Endothelial cell (in vitro differentiated cells): Measurements from ENCODE around the gene NLGN2. TPM values are rescaled to one million over a fixed set of nuclear protein-coding genes. Genes with fewer than 3 reads are reported as not detected.

Experiments
- DNase-seq: peaks from one replicate; pipeline ENCODE4 v3.0.0; 2021; ENCODE audit warnings: low spot score
- H3K27ac Mint-ChIP-seq: one replicate; pipeline ENCODE4 v1.8.0; 2021; ENCODE audit warnings: mixed read lengths, inconsistent platforms; ENCODE audit not compliant: unreplicated experiment
- H3K27me3 Mint-ChIP-seq: one replicate; pipeline ENCODE4 v1.8.0; 2021; ENCODE audit warnings: mild to moderate bottlenecking, moderate library complexity, mixed read lengths, inconsistent platforms; ENCODE audit not compliant: unreplicated experiment
- H3K36me3 Mint-ChIP-seq: one replicate; pipeline ENCODE4 v1.8.0; 2021; ENCODE audit warnings: mild to moderate bottlenecking, low read depth, mixed read lengths, inconsistent platforms; ENCODE audit not compliant: unreplicated experiment
- H3K4me1 Mint-ChIP-seq: one replicate; pipeline ENCODE4 v1.8.0; 2021; ENCODE audit warnings: mild to moderate bottlenecking, mixed read lengths, inconsistent platforms; ENCODE audit not compliant: unreplicated experiment
- H3K4me3 Mint-ChIP-seq: one replicate; pipeline ENCODE4 v1.8.0; 2021; ENCODE audit warnings: mild to moderate bottlenecking, mixed read lengths, inconsistent platforms; ENCODE audit not compliant: unreplicated experiment
- H3K9me3 Mint-ChIP-seq: one replicate; pipeline ENCODE4 v1.8.0; 2021; ENCODE audit warnings: mixed read lengths, inconsistent platforms; ENCODE audit not compliant: unreplicated experiment
- CTCF ChIP-seq: fragments of 200-600 bp; sonication (generic); IDR thresholded peaks from one replicate; pipeline ENCODE4 v1.5.0; 2021; ENCODE audit warnings: antibody characterized with exemption; ENCODE audit not compliant: unreplicated experiment
- total RNA-seq: library from RNA; stranded (reverse); fragmentation: NEBNext Ultra II Directional; extraction: Animal tissue kit (Norgen Biotek cat#: 25700); gene quantifications from one replicate; pipeline ENCODE4 v1.2.1, GENCODE V29; 2021; ENCODE audit not compliant: unreplicated experiment

NLGN2 gene
- total RNA-seq, 1 donor from 2014 or later: 54.8 TPM

- Mint-ChIP-seq H3K9me3 (no peaks in the 10 kb centered on the region), H3K4me1 (peaks cover 25% of the 10 kb centered on the region), H3K27ac (no peak overlapping the region), H3K36me3 (peaks cover 10% of the 10 kb centered on the region), H3K27me3 (peaks cover 8% of the 10 kb centered on the region), H3K4me3 (peak overlapping the region; percentile 92)
- DNase-seq: peak; percentile 49
- TF ChIP-seq CTCF: no peak
Measured at GRCh38 chr17:7404737-7405349, 2.8 kb upstream of the NLGN2 start.

- Mint-ChIP-seq H3K27ac (peak overlapping the region; percentile 83), H3K4me3 (peak overlapping the region; percentile 94), H3K4me1 (peaks cover 28% of the 10 kb centered on the region), H3K9me3 (no peaks in the 10 kb centered on the region), H3K27me3 (peaks cover 11% of the 10 kb centered on the region), H3K36me3 (peaks cover 17% of the 10 kb centered on the region)
- TF ChIP-seq CTCF: no peak
- no peak for DNase-seq
Measured at GRCh38 chr17:7405350-7406234, 2.1 kb upstream of the NLGN2 start.

GRCh38 chr17:7406235-7406825, 1.3 kb upstream of the NLGN2 start:
- no peak for DNase-seq
- Mint-ChIP-seq H3K36me3 (peaks cover 17% of the 10 kb centered on the region), H3K4me3 (peak overlapping the region; percentile 94), H3K4me1 (peaks cover 28% of the 10 kb centered on the region), H3K27ac (peak overlapping the region; percentile 21), H3K9me3 (no peaks in the 10 kb centered on the region), H3K27me3 (peaks cover 13% of the 10 kb centered on the region)
- TF ChIP-seq CTCF: no peak

GRCh38 chr17:7407082-7407481, 563 bp upstream of the NLGN2 start:
- no peak for DNase-seq

More at GRCh38 chr17:7407082-7407481, 563 bp upstream of the NLGN2 start:
- Mint-ChIP-seq H3K36me3 (peaks cover 17% of the 10 kb centered on the region), H3K27ac (no peak overlapping the region), H3K9me3 (no peaks in the 10 kb centered on the region), H3K4me1 (peaks cover 24% of the 10 kb centered on the region), H3K27me3 (peaks cover 13% of the 10 kb centered on the region), H3K4me3 (no peak overlapping the region)
- no peak for TF ChIP-seq CTCF
